GM21515 (cell line): ENCODE results near the gene TMPRSS11A.

ENCODE experiments used
- ATAC-seq: cut with Tn5 transposase; IDR thresholded peaks from one replicate; pipeline ENCODE4 v1.9.1; 2021; ENCODE audit not compliant: unreplicated experiment

TMPRSS11A gene

GRCh38 chr4:67915400-67915966, 47.8 kb downstream of the TMPRSS11A start:
- ATAC-seq: no peak

- no peak for ATAC-seq
Observed at GRCh38 chr4:67912080-67912479, 51.2 kb downstream of the TMPRSS11A start.

GRCh38 chr4:67911638-67912037, 51.7 kb downstream of the TMPRSS11A start:
- ATAC-seq: no peak

DNA sequence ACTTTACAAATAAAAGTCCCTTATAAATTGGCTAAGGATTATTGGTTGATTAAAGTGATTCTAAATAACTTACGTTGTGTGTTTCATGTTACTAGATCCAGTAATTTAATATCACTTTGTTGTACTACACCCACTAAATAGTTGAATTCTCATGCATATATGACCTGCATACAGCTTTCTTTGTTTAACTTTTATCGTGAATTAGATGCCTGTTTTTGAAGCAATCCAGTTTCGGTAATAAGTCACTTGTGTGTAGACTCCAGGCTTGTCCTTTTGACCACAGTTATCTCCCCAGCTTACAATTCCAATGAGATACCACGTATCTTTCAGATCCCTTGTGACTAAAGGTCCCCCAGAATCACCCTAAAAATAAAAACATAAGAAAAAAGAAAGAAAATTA, 52.2 kb downstream of the TMPRSS11A start:
- ATAC-seq: no peak

DNA sequence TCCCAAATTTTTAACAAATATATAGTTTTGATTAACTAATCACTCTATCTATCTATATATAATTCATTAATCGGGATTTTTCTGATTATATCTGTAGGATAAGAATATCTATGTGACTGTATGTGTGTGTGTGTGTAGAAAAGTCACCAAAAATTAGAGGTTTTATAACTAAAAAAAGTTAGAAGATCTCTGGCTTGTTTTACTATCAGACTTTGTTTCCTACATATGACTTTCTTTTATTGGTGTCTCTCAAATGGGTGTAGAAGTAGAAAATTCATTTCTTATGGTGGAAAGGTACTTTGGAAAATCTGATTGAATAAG, 52.7 kb downstream of the TMPRSS11A start:
- no peak for ATAC-seq

DNA sequence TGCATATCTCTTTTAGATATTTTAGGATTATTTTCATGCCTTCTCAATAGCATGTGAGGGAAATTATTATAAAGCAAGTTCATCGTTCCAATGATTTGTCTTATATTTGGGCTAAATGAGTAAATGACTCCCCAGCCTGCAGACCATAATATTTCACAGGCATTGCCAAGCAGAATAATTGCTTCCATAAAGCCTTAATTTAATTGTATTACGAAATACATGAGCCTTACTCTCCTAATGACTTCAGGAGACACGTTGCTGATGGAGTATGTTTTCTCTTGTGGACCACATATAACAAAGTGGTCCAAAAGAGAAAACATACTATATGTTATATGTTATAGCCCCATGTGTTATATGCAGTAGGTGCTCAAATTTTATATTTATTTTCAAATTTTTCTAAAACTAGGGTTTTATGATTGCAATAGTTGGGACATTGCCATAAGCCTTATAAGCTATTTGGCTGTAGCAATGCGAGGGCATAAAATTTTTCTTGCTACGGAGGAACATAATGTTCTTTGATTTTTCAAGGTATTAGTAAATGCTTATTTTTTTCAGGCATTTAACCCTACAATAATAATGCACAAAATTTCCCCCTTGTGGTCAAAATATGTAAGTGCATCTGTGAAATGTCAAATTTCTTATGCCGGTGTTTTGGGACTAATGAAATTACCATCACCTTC, 53.2 kb downstream of the TMPRSS11A start:
- ATAC-seq: no peak

DNA sequence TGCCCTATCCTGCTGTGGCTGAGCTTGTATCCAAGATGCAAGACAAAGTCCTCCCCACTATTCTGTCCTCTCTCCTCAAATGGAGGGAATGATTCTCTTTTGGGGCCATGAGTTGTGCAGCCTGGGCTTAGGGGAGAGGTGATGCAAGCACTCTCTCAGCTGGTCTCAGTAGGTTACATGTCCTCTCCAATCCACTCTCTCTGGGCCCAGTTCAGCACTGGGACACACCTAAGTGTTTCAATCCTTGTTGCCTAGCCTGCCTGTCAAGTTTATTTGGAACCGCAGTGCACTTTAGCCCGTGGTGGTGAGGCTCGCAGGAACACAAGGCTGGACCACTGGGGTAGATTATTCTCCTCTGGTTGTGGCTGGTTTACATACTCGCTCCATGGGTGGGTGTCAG, 55.6 kb downstream of the TMPRSS11A start:
- ATAC-seq: no peak

GRCh38 chr4:67899096-67899495, 64.2 kb downstream of the TMPRSS11A start:
- no peak for ATAC-seq

GRCh38 chr4:67897686-67898085, 65.6 kb downstream of the TMPRSS11A start:
- ATAC-seq: no peak

DNA sequence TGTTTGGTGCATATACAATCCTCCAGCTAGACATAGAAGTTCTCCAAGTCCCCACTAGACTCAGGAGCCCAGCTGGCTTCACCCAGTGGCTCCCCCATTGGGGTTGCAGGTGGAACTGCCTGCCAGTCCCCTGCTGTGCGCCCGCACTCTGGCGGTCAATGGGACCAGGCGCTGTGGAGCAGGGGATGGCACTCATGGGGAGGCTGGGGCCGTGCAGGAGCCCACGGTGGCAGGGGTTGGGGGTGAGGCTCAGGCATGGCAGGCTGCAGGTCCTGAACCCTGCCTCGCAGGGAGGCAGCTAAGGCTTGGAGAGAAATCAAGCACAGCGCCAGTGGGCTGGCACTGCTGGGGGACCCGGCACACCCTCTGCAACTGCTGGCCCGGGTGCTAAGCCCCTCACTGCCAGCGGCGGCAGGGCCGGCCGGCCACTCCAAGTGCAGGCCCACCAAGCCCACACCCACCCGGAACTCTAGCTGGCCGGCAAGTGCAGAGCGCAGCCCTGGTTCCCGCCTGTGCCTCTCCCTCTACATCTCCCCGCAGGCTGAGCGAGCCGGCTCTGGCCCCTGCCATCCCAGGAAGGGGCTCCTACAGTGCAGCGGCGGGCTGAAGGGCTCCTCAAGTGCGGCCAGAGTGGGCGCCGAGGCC, 66.8 kb downstream of the TMPRSS11A start:
- no peak for ATAC-seq

DNA sequence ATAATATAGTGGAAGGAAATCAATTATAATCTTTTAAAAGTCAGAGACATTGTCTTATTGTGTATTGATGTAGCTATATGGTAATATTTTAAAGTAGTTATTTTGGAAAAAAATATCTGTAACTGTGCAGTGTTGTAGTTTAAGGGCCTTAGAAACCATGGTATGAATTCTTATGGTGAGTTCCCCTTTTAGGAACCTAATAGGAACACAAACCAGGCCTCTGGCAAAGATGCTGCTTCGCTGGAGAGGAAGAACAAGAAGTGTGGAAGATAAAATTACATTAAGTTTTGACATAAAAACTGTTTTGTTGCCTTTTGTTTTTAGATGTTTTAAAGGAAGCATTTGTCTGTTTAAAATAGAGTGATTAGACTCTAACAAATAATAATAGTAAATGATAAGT, 68.6 kb downstream of the TMPRSS11A start:
- ATAC-seq: no peak

DNA sequence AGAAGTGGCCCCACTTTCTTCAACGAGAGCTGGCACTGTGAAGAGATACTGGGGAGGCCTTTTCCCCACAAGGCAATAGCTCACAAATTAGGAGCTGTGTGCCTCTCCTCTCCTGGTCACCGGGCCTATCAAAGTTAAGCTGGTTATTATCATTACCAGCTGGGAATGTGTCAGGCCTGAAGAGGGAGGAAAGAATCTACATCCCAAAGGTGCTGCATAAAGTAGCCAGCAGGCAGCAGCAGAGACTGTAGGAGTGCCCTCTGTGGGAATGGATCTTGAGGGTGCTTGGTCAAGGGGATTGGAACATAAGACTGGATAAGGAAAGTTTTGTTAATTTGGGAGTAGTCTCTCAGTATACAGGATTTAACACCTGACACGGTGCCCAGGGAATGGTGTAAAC, 70.4 kb downstream of the TMPRSS11A start:
- no peak for ATAC-seq

DNA sequence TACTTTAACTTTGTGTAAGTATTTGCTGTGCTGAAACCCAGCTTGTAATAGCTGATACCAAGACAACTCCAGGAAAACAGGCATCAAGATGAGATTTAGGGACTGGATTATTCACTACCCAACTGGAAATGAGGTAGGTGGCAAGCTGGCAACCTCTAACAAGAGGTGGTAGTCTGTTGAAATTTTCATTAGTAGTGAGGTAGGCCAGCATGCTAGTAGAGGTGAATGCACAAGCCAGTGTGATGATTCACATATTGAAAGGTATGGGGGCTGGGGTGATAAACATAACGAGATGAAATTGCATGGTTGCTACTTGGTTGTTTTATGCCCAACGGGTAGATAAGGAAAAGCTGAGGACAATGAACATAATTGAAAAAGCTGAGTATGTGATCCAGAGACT, 71.0 kb downstream of the TMPRSS11A start:
- ATAC-seq: no peak

- no peak for ATAC-seq
Observed at GRCh38 chr4:67891645-67892044, 71.6 kb downstream of the TMPRSS11A start.

DNA sequence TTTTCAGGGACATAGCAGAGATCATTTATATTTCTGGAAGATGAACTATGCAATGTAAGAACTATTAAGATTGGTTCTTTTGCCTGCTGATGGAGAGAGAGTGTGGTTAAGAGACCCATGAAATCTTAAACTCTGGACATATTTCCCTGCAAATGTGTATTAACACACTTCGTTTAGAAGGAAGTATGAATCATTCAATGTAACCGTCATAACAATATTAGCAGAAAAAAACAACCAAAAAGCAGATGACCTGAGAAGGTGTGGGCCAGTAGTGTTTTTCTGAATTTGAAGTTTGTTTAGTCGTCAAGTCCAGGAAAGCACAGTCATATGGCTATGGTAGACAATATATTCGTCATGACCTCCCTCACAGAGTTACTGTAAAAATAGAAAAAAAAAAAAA, 77.0 kb downstream of the TMPRSS11A start:
- ATAC-seq: no peak

DNA sequence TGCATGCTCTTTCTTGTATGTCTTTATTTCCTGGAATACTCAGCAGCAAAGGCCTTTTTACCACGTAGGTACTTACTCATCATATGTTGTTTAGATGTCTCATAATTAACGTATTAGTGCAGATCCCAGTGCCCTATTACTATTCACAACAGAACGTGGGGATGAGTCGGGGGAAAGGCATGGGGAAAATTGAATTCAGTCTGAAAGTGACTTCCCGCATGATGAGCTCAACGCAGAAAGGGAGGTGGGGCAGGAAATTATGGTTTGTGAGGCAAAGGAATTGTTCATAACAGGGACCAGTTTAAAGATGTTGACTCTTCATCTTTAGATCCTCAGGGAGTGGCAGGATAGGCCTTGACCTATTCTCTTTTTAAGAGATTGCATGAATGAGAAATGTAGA, 77.5 kb downstream of the TMPRSS11A start:
- ATAC-seq: no peak

DNA sequence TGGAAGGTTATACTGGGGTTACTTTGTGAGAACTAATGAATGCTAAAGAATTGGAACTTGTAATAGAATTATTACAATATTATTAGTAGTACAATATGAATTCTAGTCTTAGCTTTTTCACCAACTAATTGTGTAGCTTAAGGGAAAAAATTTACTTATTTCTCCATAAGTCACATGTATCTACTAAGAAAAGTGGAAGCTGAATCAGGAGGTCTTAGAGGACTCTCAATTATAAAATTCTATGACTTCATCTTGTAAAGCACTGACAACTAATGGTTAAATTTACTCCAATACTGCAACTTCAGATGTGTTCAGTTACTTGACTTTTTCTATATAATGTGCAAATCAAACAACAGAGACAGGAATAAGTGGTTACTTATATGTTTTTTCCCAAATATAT, 78.6 kb downstream of the TMPRSS11A start:
- no peak for ATAC-seq

DNA sequence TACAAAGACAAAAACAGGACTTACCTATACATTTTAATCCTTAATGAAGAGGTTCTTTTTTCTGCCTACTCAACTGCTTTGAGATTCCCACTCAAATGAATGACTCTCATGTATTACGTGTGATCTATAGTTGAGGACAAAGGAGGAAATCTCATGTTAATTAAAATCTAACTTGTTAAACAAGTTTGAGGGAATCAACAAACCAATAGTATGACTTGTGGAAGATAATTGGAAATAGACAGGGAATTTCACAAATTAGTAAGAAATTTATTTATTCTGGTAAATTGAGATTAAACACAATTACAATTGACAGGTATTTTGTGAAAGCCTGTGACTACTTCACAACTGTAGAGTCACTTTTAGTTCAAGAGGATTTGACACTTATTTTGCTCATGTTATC, 79.4 kb downstream of the TMPRSS11A start, which contains the start of gene TMPRSS11D:
Gene TMPRSS11D, minus strand, starts transcription at position 101 of the 400 bp plus-strand sequence. Its CDS starts 69 bp downstream, at position 32.
- no peak for ATAC-seq

- no peak for ATAC-seq
Observed at GRCh38 chr4:67883458-67883857, 79.8 kb downstream of the TMPRSS11A start.

DNA sequence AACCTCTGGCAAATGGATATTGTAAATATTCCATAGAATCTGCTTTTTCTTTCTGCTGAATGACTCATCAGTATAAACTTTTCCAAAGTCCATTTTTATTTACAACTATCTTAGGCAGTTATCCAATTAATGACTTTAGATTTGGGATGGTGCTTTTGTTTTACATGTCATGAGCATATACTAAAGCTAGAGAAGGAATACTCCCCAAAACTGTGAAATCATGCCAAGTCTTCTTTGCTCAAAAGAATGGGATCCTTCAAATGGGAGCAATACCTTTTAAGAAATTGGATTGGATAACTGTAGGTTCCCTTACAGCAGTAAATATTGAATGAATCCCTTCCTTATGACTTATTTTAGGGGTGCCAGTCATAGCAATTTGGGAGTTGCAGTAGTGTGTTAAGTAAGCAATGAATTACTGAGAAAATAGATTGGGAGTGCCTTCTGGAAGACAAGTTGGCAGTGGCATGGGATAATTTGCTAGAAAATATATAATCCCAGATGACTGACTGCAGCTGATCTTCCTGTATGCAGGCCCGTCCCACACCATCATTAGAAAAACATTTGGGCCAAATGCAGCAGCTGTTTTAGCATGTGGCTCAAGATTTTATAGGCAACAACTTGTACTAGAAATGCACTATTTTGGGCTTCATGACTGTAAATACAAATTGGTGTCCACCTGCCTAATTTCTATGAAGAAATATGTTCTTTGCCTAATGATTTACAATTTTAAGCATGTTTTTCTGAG, 82.3 kb downstream of the TMPRSS11A start:
- ATAC-seq: no peak

DNA sequence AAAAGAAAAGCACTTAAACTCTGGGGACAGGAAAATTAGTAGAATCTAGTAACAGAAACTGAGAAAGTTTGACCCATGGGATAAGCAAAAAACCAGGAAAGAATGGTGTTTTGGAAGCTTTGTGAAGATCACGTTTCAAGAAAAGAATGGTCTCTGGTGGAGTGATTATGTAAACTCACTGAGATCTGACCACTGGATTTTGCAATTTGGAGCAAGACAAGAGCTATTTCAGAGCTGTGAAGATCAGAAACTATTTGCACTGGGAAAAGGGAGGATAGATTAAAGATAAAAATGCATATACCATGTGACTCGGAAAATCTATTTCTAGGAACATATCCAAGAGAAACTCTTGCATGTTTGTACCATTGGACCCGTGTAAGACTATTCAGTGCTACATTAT, 83.8 kb downstream of the TMPRSS11A start:
- no peak for ATAC-seq

DNA sequence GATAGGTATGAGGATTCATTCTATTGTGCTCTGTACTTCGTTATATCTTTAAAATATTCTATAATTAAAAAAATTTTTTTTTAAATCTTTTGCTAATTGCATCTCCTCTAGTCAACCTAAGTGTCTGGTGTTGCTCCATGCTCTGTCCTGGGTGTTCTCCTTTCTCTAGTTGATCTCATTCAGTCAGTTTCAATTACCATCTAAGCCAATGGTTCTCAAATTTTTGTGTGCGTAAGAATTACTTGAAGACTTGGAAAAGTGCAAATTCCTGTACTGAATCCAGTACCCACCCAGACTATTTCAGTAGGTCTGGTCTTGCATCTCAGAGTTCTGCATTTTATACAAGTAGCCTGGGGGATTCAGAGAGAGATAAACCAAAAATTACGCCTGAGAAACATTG, 86.2 kb downstream of the TMPRSS11A start:
- ATAC-seq: no peak
